PC-3 (cell line): ENCODE measurements around the gene MMUT. TPM values are rescaled to one million over a fixed set of nuclear protein-coding genes. Genes with fewer than 3 reads are reported as not detected.

Source experiments
- ATAC-seq: fragments of 200-7000 bp; cut with Tn5 transposase; 2 replicates; pipeline ENCODE4 v1.9.1; 2020; ENCODE audit warnings: mild to moderate bottlenecking, moderate library complexity
- BruUV-seq: library from RNA; stranded (reverse); fragments of 400-500 nt; replicated peaks from 2 replicates; lab custom pipeline; 2021; lab: Mats Ljungman, UMichigan
- CTCF ChIA-PET: fragments of 300-600 bp; sonication (Branson Sonifier 250); formaldehyde crosslinking; loops from one replicate; lab custom pipeline; 2022; ENCODE audit warnings: antibody characterized with exemption; lab: Charles Lee
- POLR2A ChIA-PET: fragments of 300-600 bp; sonication (Branson Sonifier 250); formaldehyde crosslinking; loops from one replicate; lab custom pipeline; 2022; ENCODE audit warnings: antibody characterized with exemption; ENCODE audit not compliant: unreplicated experiment; lab: Charles Lee
- DNase-seq: peaks from one replicate; pipeline ENCODE4 v3.0.0-alpha.2; 2015
- H2AFZ ChIP-seq: fragments of 300-600 bp; sonication (generic); 2 replicates; pipeline ENCODE4 v1.6.0; 2016; ENCODE audit warnings: antibody characterized with exemption, low read length
- H3F3A ChIP-seq: fragments of 300-600 bp; sonication (generic); one replicate; pipeline ENCODE4 v1.6.0; 2017; ENCODE audit warnings: antibody characterized with exemption, low read length, control low read depth, mild to moderate bottlenecking; ENCODE audit not compliant: unreplicated experiment
- H3K27ac ChIP-seq: fragments of 300-600 bp; sonication (generic); 2 replicates; pipeline ENCODE4 v1.5.1; 2016; ENCODE audit warnings: mild to moderate bottlenecking, low read length
- H3K27me3 ChIP-seq: fragments of 300-600 bp; sonication (generic); 2 replicates; pipeline ENCODE4 v1.6.1; 2016; ENCODE audit warnings: low read length, mixed read lengths
- H3K36me3 ChIP-seq: fragments of 300-600 bp; sonication (generic); 2 replicates; pipeline ENCODE4 v1.6.1; 2016; ENCODE audit warnings: low read depth, mixed run types, low read length, mixed read lengths
- H3K4me1 ChIP-seq: fragments of 300-600 bp; sonication (generic); 2 replicates; pipeline ENCODE4 v1.5.1; 2016; ENCODE audit warnings: low read length; ENCODE audit not compliant: insufficient read depth
- H3K4me2 ChIP-seq: fragments of 300-600 bp; sonication (generic); 2 replicates; pipeline ENCODE4 v1.6.0; 2016; ENCODE audit warnings: low read length
- H3K4me3 ChIP-seq: fragments of 300-600 bp; sonication (generic); 2 replicates; pipeline ENCODE4 v1.5.1; 2016; ENCODE audit warnings: mild to moderate bottlenecking, low read length, mixed read lengths
- H3K79me2 ChIP-seq: fragments of 300-600 bp; sonication (generic); 2 replicates; pipeline ENCODE4 v1.6.1; 2017; ENCODE audit warnings: low read length, mixed read lengths
- H3K9ac ChIP-seq: fragments of 300-600 bp; sonication (generic); 2 replicates; pipeline ENCODE4 v1.6.0; 2016; ENCODE audit warnings: mild to moderate bottlenecking, low read length
- H3K9me2 ChIP-seq: fragments of 300-600 bp; sonication (generic); replicated peaks from 2 replicates; pipeline ENCODE4 v1.6.1; 2016; ENCODE audit warnings: mixed run types, low read length, mixed read lengths
- H3K9me3 ChIP-seq: fragments of 300-600 bp; sonication (generic); 2 replicates; pipeline ENCODE4 v1.6.1; 2016; ENCODE audit warnings: low read length, mixed read lengths
- H4K20me1 ChIP-seq: fragments of 300-600 bp; sonication (generic); 2 replicates; pipeline ENCODE4 v1.6.1; 2016; ENCODE audit warnings: low read length, mixed read lengths
- CTCF ChIP-seq: fragments of 300-600 bp; sonication (generic); conservative IDR thresholded peaks from 2 replicates; pipeline ENCODE4 v1.5.1; 2017; ENCODE audit warnings: antibody characterized with exemption, low read depth, mild to moderate bottlenecking, low read length
- EZH2 ChIP-seq: fragments of 300-600 bp; sonication (generic); IDR thresholded peaks from one replicate; pipeline ENCODE4 v1.6.1; 2017; ENCODE audit warnings: antibody characterized with exemption, mild to moderate bottlenecking, low read length; ENCODE audit not compliant: unreplicated experiment
- EZH2phosphoT487 ChIP-seq: fragments of 300-600 bp; sonication (generic); IDR thresholded peaks from 2 replicates; pipeline ENCODE4 v1.6.1; 2018; ENCODE audit warnings: mild to moderate bottlenecking, antibody characterized with exemption, low read length, borderline replicate concordance
- intact Hi-C: fragments of 100-400 bp; cut with micrococcal nuclease; formaldehyde crosslinking; loops from 2 replicates; pipeline ENCODE4 v1.9.0; 2023
- total RNA-seq: library from RNA; depleted of rRNA; stranded (reverse); fragments of >200 nt; gene quantifications from 2 replicates; pipeline ENCODE4 v1.2.3, GENCODE V29; 2014

Gene MMUT
- total RNA-seq, 1 experiment from 2014 or later: 4.5 TPM

DNA sequence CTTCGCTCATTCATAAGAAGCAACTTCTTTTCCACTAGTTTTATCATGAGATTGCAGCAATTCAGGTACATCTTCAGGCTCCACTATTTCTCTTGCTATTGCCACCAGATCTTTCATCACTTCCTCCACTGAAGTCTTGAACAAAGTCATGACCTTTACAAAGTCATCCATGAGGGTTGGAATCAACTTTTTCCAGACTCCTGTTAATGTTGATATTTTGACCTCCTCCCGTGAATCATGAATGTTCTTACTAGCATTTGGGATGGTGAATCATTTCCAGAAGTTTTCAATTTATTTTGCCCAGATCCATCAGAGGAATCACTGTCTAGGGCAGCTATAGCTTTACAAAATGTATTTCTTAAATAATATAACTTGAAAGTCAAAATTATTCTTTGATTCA is 1.6 kb upstream of the MMUT start:
- ATAC-seq (no peak), DNase-seq (no peak)
- H3K9me2 ChIP-seq: no peaks in the 10 kb centered on the region
- no peaks in the 10 kb centered on the region for H3K27me3 ChIP-seq
- no peaks in the 10 kb centered on the region for H3K9me3 ChIP-seq
- H3K27ac ChIP-seq: no peak overlapping the region
- H4K20me1 ChIP-seq: no peaks in the 10 kb centered on the region
- intact Hi-C loops: no loop called here
- H2AFZ ChIP-seq: no peak overlapping the region
- peak overlapping the region; percentile 85 for H3K4me3 ChIP-seq
- H3K4me1 ChIP-seq: peaks cover 18% of the 10 kb centered on the region
- ChIA-PET POLR2A (no interaction called here), CTCF (no interaction called here)
- TF ChIP-seq CTCF (no peak), EZH2phosphoT487 (no peak), EZH2 (no peak)
- BruUV-seq: no TSS peak
- no peaks in the 10 kb centered on the region for H3K36me3 ChIP-seq
- no peaks in the 10 kb centered on the region for H3F3A ChIP-seq
- H3K9ac ChIP-seq: no peak overlapping the region
- H3K4me2 ChIP-seq: peak overlapping the region; percentile 97
- peaks cover 90% of the 10 kb centered on the region for H3K79me2 ChIP-seq

GRCh38 chr6:49463612-49463967 is 537 bp upstream of the MMUT start:
- DNase-seq: no peak
- H3K4me2 ChIP-seq: peak overlapping the region; percentile 97
- H3K9me2 ChIP-seq: no peaks in the 10 kb centered on the region
- peaks cover 18% of the 10 kb centered on the region for H3K4me1 ChIP-seq
- H2AFZ ChIP-seq: peak overlapping the region; percentile 88
- ChIA-PET POLR2A (no interaction called here), CTCF (no interaction called here)
- peak overlapping the region; percentile 83 for H3K9ac ChIP-seq
- no peaks in the 10 kb centered on the region for H3K9me3 ChIP-seq
- no peaks in the 10 kb centered on the region for H3F3A ChIP-seq
- no peaks in the 10 kb centered on the region for H4K20me1 ChIP-seq
- intact Hi-C loops: loop anchor here (2.0 kb wide), 1 partner anchor 385 kb away; no protein-coding TSS in a partner anchor
- no peaks in the 10 kb centered on the region for H3K36me3 ChIP-seq
- H3K27me3 ChIP-seq: no peaks in the 10 kb centered on the region
- BruUV-seq: TSS peak; percentile 87
- ATAC-seq: peak; percentile 16
- H3K4me3 ChIP-seq: peak overlapping the region; percentile 85
- peak overlapping the region; percentile 27; the same call in 1 of the 2 replicates for H3K27ac ChIP-seq
- TF ChIP-seq CTCF (no peak), EZH2 (no peak), EZH2phosphoT487 (no peak)
- peaks cover 81% of the 10 kb centered on the region for H3K79me2 ChIP-seq

- intact Hi-C loops: loop anchor here (2.0 kb wide), 1 partner anchor 386 kb away; no protein-coding TSS in a partner anchor
- ChIA-PET CTCF (interaction anchor here (1.0 kb wide), 1 partner anchor 53 kb away, joined by 3 read pairs; no protein-coding TSS in a partner anchor), POLR2A (no interaction called here)
- no peaks in the 10 kb centered on the region for H3K27me3 ChIP-seq
- H3K9ac ChIP-seq: peak overlapping the region; percentile 83
- H3K4me3 ChIP-seq: peak overlapping the region; percentile 85
- ATAC-seq: peak; percentile 35
- peaks cover 74% of the 10 kb centered on the region for H3K79me2 ChIP-seq
- TSS peak; percentile 76 for BruUV-seq
- no peaks in the 10 kb centered on the region for H4K20me1 ChIP-seq
- peak overlapping the region; percentile 38 for H3K27ac ChIP-seq
- H3K9me2 ChIP-seq: no peaks in the 10 kb centered on the region
- H3K4me1 ChIP-seq: peaks cover 18% of the 10 kb centered on the region
- H3K36me3 ChIP-seq: no peaks in the 10 kb centered on the region
- TF ChIP-seq EZH2phosphoT487: no peak
- no peak for TF ChIP-seq EZH2
- TF ChIP-seq CTCF: no peak
- H3K9me3 ChIP-seq: no peaks in the 10 kb centered on the region
- H3K4me2 ChIP-seq: peak overlapping the region; percentile 97
- peak overlapping the region; percentile 88 for H2AFZ ChIP-seq
- DNase-seq: no peak
- no peaks in the 10 kb centered on the region for H3F3A ChIP-seq
These were observed 490 bp downstream of the MMUT start for GRCh38 chr6:49462599-49462926.
